HG03565 (cell line): ENCODE measurements around the gene C22orf42.
"Not testable (repeated sequence)": the region's sequence is repeated elsewhere in the genome, so short reads cannot be mapped to it uniquely, and the experiment has no call there.

Source experiments
- ATAC-seq: cut with Tn5 transposase; IDR thresholded peaks from one replicate; pipeline ENCODE4 v1.9.1; 2021; ENCODE audit warnings: mild to moderate bottlenecking, moderate library complexity; ENCODE audit not compliant: unreplicated experiment

C22orf42 gene

GRCh38 chr22:32191021-32191420, 31.9 kb upstream of the C22orf42 start:
- ATAC-seq: not testable (repeated sequence)

DNA sequence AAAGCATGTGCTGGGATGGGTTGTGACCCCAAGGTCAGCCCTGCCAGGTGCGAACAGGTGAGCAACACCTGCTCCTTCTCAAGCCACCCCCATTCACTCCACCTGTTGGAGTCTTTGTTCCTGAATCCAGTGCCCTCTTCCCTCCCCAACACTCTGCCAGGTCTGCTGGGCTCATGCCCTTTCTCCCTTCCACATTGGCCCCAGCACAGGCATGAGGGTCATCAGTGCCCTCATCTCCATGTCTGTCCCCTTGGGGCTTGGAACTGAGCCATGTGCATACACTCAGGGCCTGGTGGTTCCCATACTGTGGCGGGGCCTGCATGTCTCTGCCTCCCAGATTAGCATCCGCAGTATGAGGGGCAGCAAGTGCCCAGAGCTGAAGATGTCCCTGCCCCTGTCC, 26.7 kb upstream of the C22orf42 start:
- no peak for ATAC-seq

DNA sequence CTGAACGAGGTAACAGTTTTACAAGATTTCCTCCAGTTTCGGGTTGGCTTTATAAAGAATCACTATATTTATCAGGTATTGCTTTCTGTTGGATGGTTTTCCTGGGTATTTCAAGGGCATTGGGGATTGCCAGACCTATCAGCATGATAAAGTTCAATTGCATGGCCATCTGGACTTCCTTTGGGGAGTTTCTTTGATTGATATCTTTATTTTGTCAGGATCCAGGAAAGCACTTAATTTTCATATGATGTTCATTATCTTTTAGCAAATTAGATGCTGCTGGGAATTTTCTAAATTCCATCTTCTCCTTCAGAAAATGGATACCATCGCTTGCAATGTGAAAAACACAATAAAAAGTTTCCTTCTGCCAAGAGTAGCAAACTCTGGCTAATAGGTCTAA, 24.5 kb upstream of the C22orf42 start:
- ATAC-seq: no peak

DNA sequence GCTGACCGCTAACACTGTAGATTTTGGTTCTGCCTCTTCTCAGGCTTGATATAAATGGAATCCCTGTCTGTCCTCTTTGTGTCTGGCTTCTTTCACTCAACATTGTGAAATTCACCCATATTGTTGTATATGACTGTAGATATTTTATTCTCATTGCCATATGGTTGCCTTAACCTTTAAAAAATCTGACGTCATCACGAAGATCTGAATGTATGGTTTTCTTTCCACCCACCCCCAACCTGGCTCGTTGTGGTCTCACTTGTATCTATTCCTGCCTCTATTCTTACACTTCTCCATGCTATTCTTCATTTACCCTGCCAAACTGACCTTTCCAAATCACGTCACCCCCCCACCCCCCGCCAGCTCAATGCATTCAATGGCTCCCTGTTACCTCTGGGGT, 21.9 kb upstream of the C22orf42 start:
- ATAC-seq: no peak

GRCh38 chr22:32177221-32177765, 18.2 kb upstream of the C22orf42 start:
- ATAC-seq: no peak

DNA sequence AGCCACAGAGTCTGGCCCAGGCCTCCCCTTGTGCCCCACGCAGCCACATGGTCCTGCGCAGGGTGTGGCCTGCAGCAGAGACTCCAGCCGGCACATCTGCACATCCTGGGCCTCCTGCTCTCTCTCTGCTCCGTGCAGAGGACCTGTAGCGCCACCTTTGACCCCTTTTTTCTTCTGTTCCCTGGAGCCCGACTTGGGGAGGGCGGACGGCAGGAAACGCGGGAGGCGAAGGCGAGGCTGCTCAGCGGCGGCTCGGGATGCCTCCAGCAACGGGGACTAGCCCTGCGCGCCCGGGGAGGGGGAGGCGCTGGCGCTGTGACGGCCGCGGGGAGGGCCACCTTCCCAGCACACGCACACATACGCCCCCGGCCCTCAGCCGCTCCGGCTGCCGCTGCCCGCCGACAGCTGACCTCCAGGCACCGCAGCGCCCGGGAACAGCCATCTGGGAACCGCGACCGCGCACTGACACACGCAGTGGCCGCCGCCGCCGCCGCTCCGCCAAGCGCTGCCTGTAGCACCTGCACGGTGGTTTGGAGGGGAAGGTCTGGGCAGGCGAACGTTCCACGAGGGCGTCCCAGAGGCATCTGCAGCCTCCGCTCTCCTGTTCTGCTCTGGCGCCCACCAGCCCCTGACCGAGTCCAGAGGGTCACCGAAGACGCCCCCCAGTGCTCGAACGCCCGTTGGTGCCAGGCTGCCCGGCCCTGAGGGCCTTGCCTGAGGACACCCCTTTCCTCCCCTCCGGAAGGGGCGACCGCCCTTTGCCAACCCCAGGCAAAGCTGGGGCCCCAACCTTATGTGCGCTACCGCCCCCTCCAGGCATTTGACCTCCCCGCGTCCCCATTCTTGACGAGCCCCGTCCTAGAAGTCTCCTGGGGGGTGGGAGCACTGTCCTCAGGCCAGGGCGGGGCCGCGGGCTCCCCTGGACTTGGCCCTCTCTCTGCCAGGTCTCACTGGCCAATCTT, 16.9 kb upstream of the C22orf42 start:
- ATAC-seq: no peak

- no peak for ATAC-seq
Measured at GRCh38 chr22:32175115-32175514, 16.0 kb upstream of the C22orf42 start.

DNA sequence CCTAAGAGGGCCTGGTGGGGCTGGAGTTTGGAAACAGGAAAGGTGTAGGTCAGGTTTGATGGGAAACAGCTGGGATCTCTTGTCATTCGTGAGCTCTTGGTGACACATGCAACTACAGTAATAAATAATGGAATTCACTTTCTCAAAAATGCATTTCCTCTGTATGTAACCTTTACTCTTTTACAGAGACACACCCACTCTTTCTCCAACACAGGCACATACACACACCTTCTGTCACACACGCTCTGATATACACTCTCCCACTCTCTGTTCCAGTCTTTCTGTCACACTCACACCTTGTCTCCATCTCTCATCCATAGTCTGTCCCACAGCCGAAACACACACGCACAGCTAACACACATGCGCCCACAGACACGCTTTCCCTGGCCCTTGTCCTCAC, 6.6 kb upstream of the C22orf42 start:
- ATAC-seq: no peak

DNA sequence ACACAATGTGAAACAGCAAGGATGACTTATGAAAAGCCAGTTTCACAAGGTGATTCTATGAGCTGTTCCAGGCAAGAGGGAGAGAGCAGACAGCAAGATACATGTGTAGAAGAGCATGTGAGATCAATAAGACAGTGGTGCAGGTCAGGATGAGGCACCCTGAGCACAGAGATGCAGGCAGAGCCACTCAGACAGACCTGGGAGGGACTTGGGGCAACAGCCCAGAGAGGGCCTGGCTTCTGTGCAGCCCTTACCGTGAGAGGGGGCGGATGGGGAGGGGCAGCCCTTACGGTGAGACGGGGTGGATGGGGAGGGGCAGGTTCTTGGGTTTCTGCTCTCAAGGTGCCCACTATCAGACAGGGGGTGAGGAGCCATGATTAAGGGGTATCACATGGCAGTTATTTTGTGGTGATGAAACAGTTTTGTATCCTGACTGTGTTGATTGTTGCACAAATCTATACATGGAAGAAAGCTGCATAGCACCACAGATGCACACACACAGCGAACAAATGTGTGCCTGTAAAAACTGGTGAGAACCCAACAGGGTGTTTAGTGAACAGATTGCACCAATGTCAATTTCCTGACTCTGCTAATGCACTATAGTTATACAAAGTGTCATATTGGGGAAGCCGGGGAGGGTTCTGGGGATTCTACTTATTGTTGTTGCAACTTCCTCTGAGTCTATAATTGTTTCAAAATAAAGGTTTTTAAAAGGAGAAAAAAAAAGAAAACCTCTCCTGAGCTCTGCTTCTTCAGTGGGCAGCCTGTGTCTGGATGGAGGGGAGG, 5.2 kb upstream of the C22orf42 start:
- ATAC-seq: no peak

DNA sequence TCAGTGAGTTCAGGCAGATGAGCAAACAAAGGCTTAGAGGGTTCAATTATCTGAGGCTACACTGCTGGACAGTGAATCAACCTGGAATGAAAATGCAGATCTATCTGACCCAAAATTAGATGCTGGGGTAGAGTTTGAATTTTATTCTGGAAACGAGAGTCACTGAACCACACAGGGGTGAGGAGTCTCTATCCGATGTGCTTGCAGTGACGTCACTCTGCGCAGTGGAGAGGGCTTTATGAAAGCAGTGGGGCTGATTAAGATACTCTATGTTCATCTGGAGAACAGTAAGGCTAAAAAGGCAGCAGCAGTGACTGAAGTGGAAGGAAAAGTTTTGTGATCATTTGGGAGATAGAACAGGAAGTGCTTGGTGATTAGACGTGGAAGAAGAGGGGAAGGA, 1.3 kb upstream of the C22orf42 start:
- not testable (repeated sequence) for ATAC-seq

DNA sequence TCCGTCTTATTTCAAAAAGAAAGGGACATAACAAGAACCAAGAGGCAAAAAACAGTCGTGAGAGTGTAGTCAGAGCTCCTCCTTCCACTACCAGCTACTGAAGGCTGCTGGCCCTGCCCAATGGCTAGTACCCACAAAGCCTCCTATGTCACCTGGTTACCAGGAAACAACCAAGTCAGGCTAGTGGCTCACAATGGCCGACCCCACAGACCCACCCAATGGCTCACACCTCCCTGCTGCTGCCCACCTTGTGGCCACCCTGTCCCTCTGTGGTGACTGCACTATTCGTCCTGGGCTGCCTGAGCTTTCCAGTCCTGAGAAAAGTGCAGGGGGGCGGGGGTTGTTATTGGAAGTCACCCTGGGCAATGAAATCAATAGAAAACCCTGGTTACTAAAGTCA, 1.5 kb downstream of the C22orf42 start:
- ATAC-seq: not testable (repeated sequence)

- ATAC-seq: not testable (repeated sequence)
Measured at GRCh38 chr22:32154727-32155126, 4.4 kb downstream of the C22orf42 start.

- ATAC-seq: not testable (repeated sequence)
Measured at GRCh38 chr22:32151641-32152040, 7.5 kb downstream of the C22orf42 start.

DNA sequence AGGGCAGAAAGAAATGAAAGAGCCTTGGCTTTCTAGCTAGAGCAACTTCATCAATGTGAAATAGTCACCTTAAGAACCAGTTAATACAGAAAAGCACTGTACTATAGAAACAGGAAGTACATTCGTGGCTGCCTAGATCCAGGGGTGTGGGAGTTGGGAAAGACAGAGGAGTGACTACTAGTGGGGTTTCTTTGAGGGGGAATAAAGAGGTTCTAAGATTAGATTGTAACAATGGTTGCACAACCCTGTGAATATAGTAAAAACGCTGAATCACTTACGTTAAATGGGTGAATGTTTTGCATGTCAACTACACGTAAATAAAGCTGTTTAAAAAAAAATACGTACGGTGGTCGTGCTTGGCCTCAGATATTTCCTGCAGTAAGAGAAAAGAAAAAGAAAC, 8.5 kb downstream of the C22orf42 start:
- ATAC-seq: not testable (repeated sequence)

GRCh38 chr22:32148372-32148771, 10.7 kb downstream of the C22orf42 start:
- not testable (repeated sequence) for ATAC-seq

DNA sequence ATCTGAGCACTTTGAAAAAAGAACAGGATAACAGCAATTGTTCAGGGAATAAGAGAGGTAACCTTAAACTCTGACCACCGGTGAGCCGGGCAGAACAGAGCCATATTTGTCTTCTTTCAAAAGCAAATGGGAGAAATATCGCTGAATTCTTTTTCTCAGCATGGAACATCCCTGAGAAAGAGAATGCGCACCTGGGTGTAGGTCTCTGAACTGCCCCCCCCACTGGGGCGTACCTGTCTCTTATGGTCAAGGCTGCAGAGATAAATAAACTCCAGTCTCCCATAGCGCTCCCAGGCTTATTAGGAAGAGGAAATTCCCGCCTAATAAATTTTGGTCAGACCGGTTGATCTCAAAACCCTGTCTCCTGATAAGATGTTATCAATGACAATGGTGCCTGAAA, 12.0 kb downstream of the C22orf42 start:
- not testable (repeated sequence) for ATAC-seq

DNA sequence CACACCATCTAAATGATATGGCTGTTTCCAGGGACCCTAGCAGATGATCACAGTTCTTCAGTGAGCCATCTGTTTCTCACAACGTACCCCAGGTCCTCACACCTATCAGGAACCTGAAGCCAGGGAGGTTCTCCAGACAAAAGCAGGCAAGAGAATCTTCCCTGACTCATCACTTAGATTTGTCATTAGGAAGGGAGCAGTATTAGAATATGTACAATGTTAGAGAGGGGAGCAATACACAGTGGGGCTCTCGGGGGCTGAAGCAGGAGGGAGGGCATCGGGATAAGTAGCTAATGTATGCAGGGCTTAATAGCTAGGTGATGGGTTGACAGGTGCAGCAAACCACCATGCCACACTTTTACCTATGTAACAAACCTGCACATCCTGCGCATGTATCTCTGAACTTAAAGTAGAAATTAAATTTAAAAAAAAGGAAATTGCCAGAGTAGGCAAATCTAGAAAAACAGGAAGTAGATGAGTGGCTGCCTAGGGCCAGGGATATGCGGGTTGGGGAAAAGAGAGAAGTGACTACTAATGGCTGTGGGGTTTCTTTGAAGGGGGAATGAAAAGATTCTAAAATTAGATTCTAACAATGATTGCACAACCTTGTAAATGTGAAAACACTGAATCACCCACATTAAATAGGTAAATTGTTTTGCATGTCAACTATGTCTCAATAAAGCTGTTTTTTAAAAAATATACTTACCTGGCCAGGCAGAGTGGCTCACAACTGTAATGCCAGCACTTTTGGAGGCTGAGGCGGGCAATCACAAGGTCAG, 14.4 kb downstream of the C22orf42 start:
- no peak for ATAC-seq

DNA sequence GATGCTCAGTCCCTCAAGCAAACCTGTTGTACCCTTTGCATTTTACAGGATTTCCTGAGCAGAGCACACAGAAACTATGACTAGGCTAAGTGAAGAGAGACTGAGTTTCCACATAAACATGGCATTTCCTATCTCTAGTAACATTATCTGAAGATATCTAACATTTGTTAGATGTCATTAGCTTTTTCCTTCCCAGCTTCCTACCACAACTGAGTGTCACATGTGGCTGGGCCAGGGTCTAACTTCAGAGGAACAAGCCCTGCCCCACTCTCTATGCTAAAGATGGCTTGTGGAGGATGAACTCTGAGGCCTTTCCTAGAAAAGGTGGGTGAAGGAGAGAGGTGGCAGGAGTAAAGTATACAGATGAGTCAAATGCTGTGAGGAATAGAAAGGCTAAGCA, 16.5 kb downstream of the C22orf42 start:
- no peak for ATAC-seq

- not testable (repeated sequence) for ATAC-seq
Measured at GRCh38 chr22:32140688-32141087, 18.4 kb downstream of the C22orf42 start.

DNA sequence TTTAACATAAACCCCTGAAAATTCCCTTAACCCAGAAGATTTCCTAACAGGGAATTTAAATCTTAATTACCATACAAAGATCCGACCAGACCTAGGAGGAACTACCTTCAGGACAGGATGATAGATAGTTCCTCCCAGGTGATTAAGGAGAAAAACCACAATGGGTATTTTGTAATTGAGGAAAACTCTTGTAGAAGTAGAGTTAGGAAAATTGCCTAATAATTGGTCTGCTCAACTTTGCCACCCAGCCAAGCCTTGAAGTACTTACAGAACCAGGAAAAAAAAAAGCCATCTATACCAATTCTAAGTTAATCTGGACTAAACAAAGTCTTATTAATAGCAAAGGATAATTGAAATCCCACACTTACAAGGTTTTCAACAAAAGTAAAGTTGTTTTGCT, 20.5 kb downstream of the C22orf42 start:
- ATAC-seq: not testable (repeated sequence)
